LNCaP clone FGC (cell line): Measurements from ENCODE around the gene PTPRT.
"Not testable (repeated sequence)": the region's sequence is repeated elsewhere in the genome, so short reads cannot be mapped to it uniquely, and the experiment has no call there.

Experiments used
- DNase-seq: peaks from one replicate; pipeline ENCODE4 v3.0.0-alpha.2; 2011; ENCODE audit warnings: low read depth
- H3K4me3 ChIP-seq: 2 replicates; pipeline ENCODE4 v1.5.1; 2011; ENCODE audit warnings: mild to moderate bottlenecking, low read depth, low read length, control low read depth
- TF ChIP-seq, protein P1 (sequence below): IDR thresholded peaks from 2 replicates; pipeline ENCODE4 v1.5.1; 2012; ENCODE audit warnings: mild to moderate bottlenecking; ENCODE audit not compliant: control insufficient read depth, insufficient read depth; ENCODE audit errors: extremely low read depth

The PTPRT gene

DNA sequence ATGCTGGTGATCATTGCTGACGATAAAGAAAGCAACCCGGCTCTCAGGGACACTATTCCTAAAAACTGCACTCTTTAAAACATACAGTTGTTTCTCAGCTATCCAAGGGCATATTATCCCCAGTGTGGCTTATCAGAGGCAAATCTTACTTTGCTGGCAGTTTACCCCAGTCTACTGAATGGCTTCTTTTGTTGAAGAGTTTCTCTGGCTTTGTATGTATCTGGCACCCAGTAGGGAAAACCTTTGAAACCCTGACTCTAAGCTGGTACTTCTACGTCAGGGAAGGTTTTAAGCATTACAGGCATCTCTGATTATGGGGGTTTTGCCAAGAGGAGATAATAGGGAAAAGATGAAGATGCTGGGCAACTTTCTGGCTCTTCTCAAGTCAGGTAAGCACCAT lies 933.9 kb downstream of the PTPRT start:
- TF ChIP-seq, protein P1, sequence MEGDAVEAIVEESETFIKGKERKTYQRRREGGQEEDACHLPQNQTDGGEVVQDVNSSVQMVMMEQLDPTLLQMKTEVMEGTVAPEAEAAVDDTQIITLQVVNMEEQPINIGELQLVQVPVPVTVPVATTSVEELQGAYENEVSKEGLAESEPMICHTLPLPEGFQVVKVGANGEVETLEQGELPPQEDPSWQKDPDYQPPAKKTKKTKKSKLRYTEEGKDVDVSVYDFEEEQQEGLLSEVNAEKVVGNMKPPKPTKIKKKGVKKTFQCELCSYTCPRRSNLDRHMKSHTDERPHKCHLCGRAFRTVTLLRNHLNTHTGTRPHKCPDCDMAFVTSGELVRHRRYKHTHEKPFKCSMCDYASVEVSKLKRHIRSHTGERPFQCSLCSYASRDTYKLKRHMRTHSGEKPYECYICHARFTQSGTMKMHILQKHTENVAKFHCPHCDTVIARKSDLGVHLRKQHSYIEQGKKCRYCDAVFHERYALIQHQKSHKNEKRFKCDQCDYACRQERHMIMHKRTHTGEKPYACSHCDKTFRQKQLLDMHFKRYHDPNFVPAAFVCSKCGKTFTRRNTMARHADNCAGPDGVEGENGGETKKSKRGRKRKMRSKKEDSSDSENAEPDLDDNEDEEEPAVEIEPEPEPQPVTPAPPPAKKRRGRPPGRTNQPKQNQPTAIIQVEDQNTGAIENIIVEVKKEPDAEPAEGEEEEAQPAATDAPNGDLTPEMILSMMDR = no peak
- no peak for DNase-seq

DNA sequence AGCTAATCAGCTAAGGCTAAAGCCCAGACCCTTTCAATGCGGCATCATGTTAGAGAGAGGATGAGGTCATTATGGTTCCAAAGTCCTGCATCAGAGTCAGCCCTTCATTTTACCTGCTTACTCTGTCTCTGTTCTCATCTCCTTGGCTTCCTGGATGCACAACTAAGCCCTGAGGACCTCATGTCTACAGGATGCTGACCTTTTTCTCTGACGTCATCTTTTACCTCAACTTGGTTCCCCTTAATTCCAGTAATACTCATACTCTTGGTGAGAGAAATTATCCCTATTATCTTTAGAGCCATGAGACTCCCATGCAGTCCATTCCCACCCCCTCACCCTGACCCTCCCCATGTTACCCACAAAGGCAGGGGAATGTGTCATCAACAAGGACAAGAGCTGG lies 935.0 kb downstream of the PTPRT start:
- TF ChIP-seq, protein P1 = no peak
- H3K4me3 ChIP-seq = no peak overlapping the region
- no peak for DNase-seq

More for the DNA sequence above, 933.9 kb downstream of the PTPRT start:
- no peak overlapping the region for H3K4me3 ChIP-seq

DNA sequence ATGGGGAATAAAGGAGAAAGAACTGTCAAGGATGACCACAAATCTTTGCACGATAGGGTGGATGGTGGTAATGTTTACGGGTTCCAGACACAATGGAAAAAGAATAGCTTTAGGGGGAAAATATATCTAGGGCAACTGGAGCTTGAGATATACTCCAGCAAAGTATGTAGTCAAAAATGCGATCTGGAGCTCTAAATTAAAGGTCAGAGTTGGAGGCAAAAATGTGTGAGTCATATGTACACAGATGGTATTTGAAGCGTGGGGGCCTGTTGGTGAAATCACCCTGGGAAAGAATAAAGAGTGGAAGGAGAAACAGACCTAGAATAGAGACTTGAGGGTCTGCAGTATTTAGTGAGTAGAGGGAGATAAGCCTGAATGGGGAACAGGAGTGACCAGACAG lies 937.6 kb downstream of the PTPRT start:
- DNase-seq = no peak
- TF ChIP-seq, protein P1 = no peak
- H3K4me3 ChIP-seq = no peak overlapping the region

DNA sequence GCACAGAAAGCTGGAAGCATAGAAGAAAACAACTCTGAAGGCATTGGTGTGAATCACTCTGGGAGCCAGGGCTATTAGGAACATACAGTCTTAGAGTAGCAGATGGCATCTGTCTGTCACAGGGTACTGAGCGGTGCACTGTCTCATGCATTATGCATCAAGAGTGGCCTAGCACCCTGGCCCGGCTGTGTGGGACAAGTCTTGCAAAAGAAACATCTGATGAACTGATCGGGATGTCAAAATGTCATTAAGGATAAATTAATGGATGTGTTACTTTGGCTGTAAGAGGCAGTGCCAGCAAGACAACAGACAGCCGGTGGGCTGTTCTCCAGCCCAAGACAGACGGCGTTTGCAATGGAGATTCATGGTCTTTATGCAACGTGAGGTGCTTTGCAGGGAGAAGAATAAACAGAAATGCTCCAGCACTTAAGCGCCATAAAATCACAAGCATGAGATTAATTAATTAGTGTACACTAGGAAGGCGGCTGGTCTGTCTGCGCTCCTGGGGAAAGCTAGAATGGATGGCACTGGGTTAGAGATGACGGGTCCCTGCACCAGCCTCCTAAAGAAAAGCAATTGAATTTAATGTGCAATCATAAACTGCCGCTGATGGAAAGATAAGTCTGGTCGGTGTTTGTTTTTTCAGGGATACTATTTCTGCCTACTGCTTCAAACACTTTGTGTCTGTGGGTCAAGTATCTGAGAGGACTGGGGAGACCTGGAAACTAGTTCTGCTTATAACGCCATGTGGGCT lies 970.9 kb downstream of the PTPRT start:
- TF ChIP-seq, protein P1 = no peak
- no peak overlapping the region for H3K4me3 ChIP-seq
- no peak for DNase-seq

DNA sequence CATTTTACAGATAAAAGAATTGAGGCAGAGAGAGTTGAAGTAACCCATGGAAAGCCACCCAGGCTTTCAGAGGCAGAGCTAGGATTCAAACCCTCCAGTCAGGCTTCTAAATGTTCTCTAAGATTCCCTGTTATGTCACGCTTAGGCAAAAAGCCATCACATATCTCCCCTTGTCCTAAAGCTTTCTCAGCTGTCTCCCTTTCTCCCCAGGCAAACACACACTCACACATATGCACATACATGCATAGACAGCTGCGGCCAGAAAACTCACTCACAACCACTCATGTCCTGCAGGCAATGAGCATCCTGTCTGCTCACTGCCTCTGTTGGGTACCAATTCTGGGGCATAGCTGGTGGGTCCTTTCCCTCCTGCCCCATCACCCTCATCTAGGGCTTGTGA lies 975.6 kb downstream of the PTPRT start:
- TF ChIP-seq, protein P1 = no peak
- no peak for DNase-seq
- H3K4me3 ChIP-seq = no peak overlapping the region

DNA sequence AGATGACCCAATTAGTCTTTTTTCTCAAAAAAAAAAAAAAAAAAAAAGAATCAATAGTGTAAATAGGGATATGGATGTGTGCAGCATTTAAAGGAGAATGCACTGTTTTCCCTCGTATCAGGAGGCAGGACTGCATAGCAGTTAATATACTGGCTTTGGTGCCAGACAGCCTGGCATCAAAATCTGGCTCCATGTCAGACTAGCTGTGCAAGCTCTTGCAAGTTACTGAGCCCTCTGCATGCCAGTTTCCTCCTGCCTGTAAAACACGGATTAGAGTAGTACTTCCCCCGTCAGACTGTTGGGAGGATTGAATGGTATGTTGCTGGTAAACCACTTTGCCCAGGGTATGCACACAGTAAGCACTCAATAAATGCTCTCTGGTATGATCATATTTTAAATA lies 977.3 kb downstream of the PTPRT start:
- TF ChIP-seq, protein P1 = no peak
- no peak overlapping the region for H3K4me3 ChIP-seq
- peak; percentile 6 for DNase-seq

DNA sequence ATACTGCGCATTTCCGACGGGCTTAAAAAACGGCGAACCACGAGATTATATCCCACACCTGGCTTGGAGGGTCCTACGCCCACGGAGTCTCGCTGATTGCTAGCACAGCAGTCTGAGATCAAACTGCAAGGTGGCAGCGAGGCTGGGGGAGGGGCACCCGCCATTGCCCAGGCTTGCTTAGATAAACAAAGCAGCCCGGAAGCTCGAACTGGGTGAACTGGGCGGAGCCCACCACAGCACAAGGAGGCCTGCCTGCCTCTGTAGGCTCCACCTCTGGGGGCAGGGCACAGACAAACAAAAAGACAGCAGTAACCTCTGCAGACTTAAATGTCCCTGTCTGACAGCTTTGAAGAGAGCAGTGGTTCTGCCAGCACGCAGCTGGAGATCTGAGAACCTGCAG lies 983.1 kb downstream of the PTPRT start:
- not testable (repeated sequence) for DNase-seq

More for the DNA sequence above, 983.1 kb downstream of the PTPRT start:
- H3K4me3 ChIP-seq = not testable (repeated sequence)
